Pericardium fibroblast (primary cell): ENCODE measurements around the gene TUBB2A. TPM values are rescaled to one million over a fixed set of nuclear protein-coding genes. Genes with fewer than 3 reads are reported as not detected.

Experiments
- total RNA-seq: library from RNA; depleted of rRNA; stranded (reverse); fragments of >200 nt; gene quantifications from 2 replicates; pipeline ENCODE4 v1.2.3, GENCODE V29; 2015

TUBB2A gene
- total RNA-seq, result 44.6 and 148 TPM in 2 replicates

DNA sequence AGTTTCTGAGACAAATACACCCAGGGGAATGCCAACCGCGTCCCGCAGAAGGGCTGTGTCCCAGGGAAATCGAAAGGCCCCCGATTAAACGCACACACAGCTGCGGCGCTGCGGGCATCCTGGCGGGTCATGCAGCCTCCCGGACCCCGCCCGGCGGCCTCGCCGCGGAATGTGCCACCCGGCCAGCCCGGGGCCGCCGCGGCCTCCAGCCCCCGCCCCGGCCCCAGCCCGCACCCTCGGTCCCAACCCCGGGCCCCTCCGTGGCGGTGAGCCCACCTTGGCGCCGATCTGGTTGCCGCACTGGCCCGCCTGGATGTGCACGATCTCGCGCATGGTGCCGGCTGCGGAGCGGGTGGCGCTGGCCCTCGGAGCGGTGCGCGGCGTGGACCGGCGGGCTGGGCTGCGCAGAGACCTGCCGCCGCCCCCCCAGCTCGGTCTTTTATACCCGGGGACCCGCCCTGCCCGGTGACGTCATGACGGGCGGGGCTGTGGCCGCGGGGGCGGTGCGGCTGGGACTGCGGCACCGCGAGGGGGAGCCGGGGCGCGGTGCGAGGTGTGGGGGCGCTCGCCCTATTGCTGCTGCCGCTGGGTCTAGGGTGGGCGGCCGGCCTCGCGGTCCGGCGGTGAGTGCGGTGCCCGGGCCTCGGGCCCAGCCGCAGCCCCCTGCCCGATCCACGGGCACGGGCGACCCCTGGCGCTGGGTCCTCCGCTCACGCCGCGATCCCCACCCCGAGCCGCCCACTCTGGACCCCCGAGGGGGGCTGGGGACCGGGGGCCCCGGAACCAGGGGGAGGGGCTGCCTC, at the start of gene TUBB2A:
Gene TUBB2A (minus strand): TSS at position 414 of the 803 bp plus-strand sequence. CDS start 81 bp downstream, at position 333.

DNA sequence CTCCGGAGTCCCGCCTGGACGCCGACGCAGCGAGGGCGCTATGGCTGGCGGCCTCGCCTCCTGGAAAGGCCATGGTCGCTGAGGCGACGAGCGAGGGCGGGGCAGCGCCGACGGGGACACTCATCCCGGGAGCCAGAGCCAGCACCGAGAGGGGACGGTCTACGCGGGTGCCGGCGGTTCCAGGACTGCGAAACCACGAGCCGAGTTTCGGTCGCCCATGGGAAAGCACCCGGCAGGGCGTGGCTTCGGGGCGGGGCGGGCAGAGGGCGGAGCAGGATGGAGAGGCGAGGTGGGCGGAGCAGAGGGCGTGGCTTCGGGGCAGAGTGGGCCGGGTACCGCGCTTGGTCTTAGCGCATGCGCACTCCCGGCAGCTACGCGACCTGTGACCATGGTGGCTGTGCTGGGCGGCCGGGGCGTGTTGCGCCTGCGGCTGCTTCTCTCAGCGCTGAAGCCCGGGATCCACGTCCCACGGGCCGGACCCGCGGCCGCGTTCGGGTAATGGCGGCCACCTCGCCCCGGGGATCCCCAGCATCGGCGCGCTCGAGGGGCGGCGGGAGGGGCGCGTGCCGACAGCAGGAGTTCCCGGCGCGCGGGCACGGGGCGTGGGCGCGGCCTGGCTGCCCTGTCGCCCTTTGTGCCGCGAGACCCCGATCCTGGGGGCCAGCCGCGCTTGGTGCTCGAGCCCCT, 38.8 kb downstream of the TUBB2A start, which contains the start of gene BPHL:
Gene BPHL (plus strand): TSS at position 359 of the 687 bp plus-strand sequence. CDS start 30 bp downstream, at position 389.

Other genes with a start within 250 kb of the TUBB2A start
- gene SERPINB6, start 186.0 kb downstream of the TUBB2A start, total RNA-seq, result 97.1 and 107 TPM in 2 replicates
- gene NQO2, start 157.7 kb downstream of the TUBB2A start, total RNA-seq, result 28.8 and 37.3 TPM in 2 replicates
- gene RIPK1, start 89.0 kb downstream of the TUBB2A start, total RNA-seq, result 10.6 and 16.9 TPM in 2 replicates
- 9.0 and 15.8 TPM in 2 replicates for gene BPHL, start 38.8 kb downstream of the TUBB2A start, total RNA-seq
- gene TUBB2B, start 70.1 kb upstream of the TUBB2A start, total RNA-seq, result 2.4 and 3.5 TPM in 2 replicates
- 5.2 and 22.5 TPM in 2 replicates for gene PSMG4, start 101.4 kb upstream of the TUBB2A start, total RNA-seq